ENCODE results near the gene CEBPA.

GRCh38 chr19:33347300-33347699 lies 45.0 kb upstream of the CEBPA start:
- no peak for TF ChIP-seq CTCF (conservative IDR thresholded peaks at IDR 0.05 in 1 of 2, IDR thresholded peaks at IDR 0.05 in 1 of 2; ENCODE audit: low read depth in 1 of 2, low read length in 2 of 2)
- TF ChIP-seq EZH2 (IDR thresholded peaks at IDR 0.05; ENCODE audit: low read length, missing control alignments) = no peak

All from fibroblast of lung (primary cell).